ENCODE results near the gene BRD8.

GRCh38 chr5:138192826-138193225 lies 14.4 kb upstream of the BRD8 start:
- no peak for TF ChIP-seq CTCF (IDR thresholded peaks at IDR 0.05)
- no peak for TF ChIP-seq POLR2A (IDR thresholded peaks at IDR 0.05)
- TF ChIP-seq EP300 (IDR thresholded peaks at IDR 0.05): no peak

Measured in tibial nerve (tissue), 4 donors.